Fibroblast of lung (primary cell): ENCODE results near the gene B3GLCT. TPM values are rescaled to one million over a fixed set of nuclear protein-coding genes. Genes with fewer than 3 reads are reported as not detected.
A peak's percentile ranks its signal among the peaks of the same experiment; 100 is the strongest.

Source experiments
- DNase-seq, 2 donors: peaks; one replicate each; pipeline versions ENCODE4 v3.0.0 to v3.0.0-alpha.2; 2010; ENCODE audit warnings: low read depth in 2 of 2
- H2AFZ ChIP-seq: 2 replicates; pipeline ENCODE4 v1.5.1; 2012; ENCODE audit warnings: low read length, control low read depth, inconsistent platforms
- H3K27ac ChIP-seq: 2 replicates; pipeline ENCODE4 v1.5.1; 2011; ENCODE audit warnings: low read length, control low read depth; ENCODE audit not compliant: insufficient read depth
- H3K27me3 ChIP-seq: 2 replicates; pipeline ENCODE4 v1.5.1; 2011; ENCODE audit warnings: mild to moderate bottlenecking, low read length; ENCODE audit not compliant: control insufficient read depth, insufficient read depth
- H3K36me3 ChIP-seq: 2 replicates; pipeline ENCODE4 v1.5.1; 2011; ENCODE audit warnings: low read length; ENCODE audit not compliant: control insufficient read depth, insufficient read depth
- H3K4me1 ChIP-seq: 2 replicates; pipeline ENCODE4 v1.5.1; 2011; ENCODE audit warnings: low read length; ENCODE audit not compliant: control insufficient read depth, insufficient read depth; ENCODE audit errors: extremely low read depth
- H3K4me2 ChIP-seq: 2 replicates; pipeline ENCODE4 v1.5.1; 2011; ENCODE audit warnings: low read length, control low read depth; ENCODE audit not compliant: insufficient read depth; ENCODE audit errors: extremely low read depth
- H3K4me3 ChIP-seq, 4 experiments: fragments of 200-600 bp in 1 of 4; sonication (generic) in 1 of 4; replicated peaks in 1 of 4; 2 replicates each; pipeline ENCODE4 v1.5.1; 2011 to 2016; ENCODE audit warnings: low read length in 4 of 4, low read depth in 3 of 4, mild to moderate bottlenecking in 3 of 4, control low read depth in 2 of 4, inconsistent platforms in 1 of 4, mixed read lengths in 1 of 4; ENCODE audit not compliant: insufficient read depth in 1 of 4; ENCODE audit errors: control extremely low read depth in 1 of 4
- H3K79me2 ChIP-seq: 2 replicates; pipeline ENCODE4 v1.5.1; 2012; ENCODE audit warnings: mild to moderate bottlenecking, low read length, inconsistent platforms; ENCODE audit not compliant: control insufficient read depth, insufficient read depth
- H3K9ac ChIP-seq: 2 replicates; pipeline ENCODE4 v1.5.1; 2011; ENCODE audit warnings: mild to moderate bottlenecking, low read length, control low read depth; ENCODE audit not compliant: insufficient read depth
- H3K9me3 ChIP-seq: 2 replicates; pipeline ENCODE4 v1.5.1; 2012; ENCODE audit warnings: low read depth, low read length; ENCODE audit not compliant: control insufficient read depth, insufficient read depth
- H4K20me1 ChIP-seq: 2 replicates; pipeline ENCODE4 v1.5.1; 2011; ENCODE audit warnings: low read length; ENCODE audit not compliant: control insufficient read depth, insufficient read depth; ENCODE audit errors: extremely low read depth
- EZH2 ChIP-seq: IDR thresholded peaks from 2 replicates; pipeline ENCODE4 v1.5.1; 2012; ENCODE audit warnings: low read length, control low read depth, mild to moderate bottlenecking; ENCODE audit errors: missing control alignments
- polyA plus RNA-seq, 2 donors: library from polyadenylated mRNA; depleted of rRNA in 1 of 2; stranded (reverse) in 1 of 2; unstranded in 1 of 2; fragments of >200 nt; gene quantifications; 2 replicates each; pipeline ENCODE4 v1.2.1, GENCODE V29; 2011 to 2012; ENCODE audit warnings: missing spikeins in 1 of 2
- total RNA-seq: library from RNA; depleted of rRNA; stranded (reverse); fragments of >200 nt; gene quantifications from 2 replicates; pipeline ENCODE4 v1.2.1, GENCODE V29; 2014
- TF ChIP-seq, protein P1 (sequence below), 2 donors: IDR thresholded peaks in 1 of 2; conservative IDR thresholded peaks in 1 of 2; 1 replicate in 1 of 2; 2 replicates in 1 of 2; pipeline ENCODE4 v1.5.1; 2011 to 2012; ENCODE audit warnings: low read length in 2 of 2, control low read depth in 1 of 2, inconsistent platforms in 1 of 2, low read depth in 1 of 2, mild to moderate bottlenecking in 1 of 2

The B3GLCT gene
- total and polyA plus RNA-seq, 2 donors (not counting 1 experiment from before 2014, with no cell fraction given): 4.4 to 7.8 TPM

DNA sequence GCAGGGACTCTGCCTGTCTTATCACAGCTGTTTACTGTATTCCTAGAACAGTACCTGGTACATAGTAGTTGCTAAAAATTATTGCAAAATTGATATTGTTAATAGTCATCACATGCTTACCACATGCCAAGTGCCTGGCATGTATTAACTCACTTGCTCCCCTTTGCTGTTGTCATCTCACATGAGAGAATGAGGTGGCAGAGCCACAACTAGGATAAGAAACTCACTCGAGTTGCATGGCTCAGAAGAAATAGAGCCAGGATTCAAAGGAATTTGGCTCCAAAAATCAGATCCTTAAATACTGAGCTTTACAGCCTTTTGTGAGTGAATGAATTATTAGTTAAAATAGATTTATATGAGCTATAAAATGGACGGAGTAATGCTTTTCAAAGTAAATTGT is 42.6 kb downstream of the B3GLCT start:
- H3K27me3 ChIP-seq: no peaks in the 10 kb centered on the region
- no peaks in the 10 kb centered on the region for H3K79me2 ChIP-seq
- no peak overlapping the region for H2AFZ ChIP-seq
- no peak overlapping the region for H3K27ac ChIP-seq
- H3K9ac ChIP-seq: no peak overlapping the region
- H3K9me3 ChIP-seq: no peaks in the 10 kb centered on the region
- H3K4me2 ChIP-seq: no peak overlapping the region
- no peak overlapping the region for H3K4me3 ChIP-seq
- H4K20me1 ChIP-seq: no peaks in the 10 kb centered on the region
- TF ChIP-seq, protein P1, sequence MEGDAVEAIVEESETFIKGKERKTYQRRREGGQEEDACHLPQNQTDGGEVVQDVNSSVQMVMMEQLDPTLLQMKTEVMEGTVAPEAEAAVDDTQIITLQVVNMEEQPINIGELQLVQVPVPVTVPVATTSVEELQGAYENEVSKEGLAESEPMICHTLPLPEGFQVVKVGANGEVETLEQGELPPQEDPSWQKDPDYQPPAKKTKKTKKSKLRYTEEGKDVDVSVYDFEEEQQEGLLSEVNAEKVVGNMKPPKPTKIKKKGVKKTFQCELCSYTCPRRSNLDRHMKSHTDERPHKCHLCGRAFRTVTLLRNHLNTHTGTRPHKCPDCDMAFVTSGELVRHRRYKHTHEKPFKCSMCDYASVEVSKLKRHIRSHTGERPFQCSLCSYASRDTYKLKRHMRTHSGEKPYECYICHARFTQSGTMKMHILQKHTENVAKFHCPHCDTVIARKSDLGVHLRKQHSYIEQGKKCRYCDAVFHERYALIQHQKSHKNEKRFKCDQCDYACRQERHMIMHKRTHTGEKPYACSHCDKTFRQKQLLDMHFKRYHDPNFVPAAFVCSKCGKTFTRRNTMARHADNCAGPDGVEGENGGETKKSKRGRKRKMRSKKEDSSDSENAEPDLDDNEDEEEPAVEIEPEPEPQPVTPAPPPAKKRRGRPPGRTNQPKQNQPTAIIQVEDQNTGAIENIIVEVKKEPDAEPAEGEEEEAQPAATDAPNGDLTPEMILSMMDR (conservative IDR thresholded peaks at IDR 0.05 in 1 of 2, IDR thresholded peaks at IDR 0.05 in 1 of 2; ENCODE audit: low read depth in 1 of 2, low read length in 2 of 2): no peak
- no peak for TF ChIP-seq EZH2
- DNase-seq: no peak
- H3K36me3 ChIP-seq: no peaks in the 10 kb centered on the region
- no peaks in the 10 kb centered on the region for H3K4me1 ChIP-seq

DNA sequence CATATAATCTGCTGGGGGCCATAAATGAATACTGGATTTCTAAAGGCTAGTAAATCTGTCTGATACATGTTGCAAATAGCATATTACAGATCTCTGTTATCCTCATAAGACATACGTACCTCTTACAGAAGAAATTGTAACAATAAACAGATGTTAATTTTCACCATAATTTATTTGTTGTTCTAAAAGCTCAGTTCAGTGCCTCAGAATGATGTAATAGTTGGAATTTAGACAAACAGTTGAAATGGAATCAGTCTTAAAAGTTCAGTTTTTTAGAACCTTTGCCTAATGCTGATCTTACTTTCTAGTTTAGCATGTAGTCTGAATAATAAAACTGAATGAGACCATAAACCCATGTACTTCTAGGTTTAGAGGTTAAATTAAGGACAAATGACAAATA is 43.1 kb downstream of the B3GLCT start:
- no peak overlapping the region for H3K4me2 ChIP-seq
- no peaks in the 10 kb centered on the region for H4K20me1 ChIP-seq
- no peak overlapping the region for H3K4me3 ChIP-seq
- no peaks in the 10 kb centered on the region for H3K4me1 ChIP-seq
- no peaks in the 10 kb centered on the region for H3K9me3 ChIP-seq
- no peak overlapping the region for H2AFZ ChIP-seq
- H3K79me2 ChIP-seq: no peaks in the 10 kb centered on the region
- no peak overlapping the region for H3K9ac ChIP-seq
- H3K36me3 ChIP-seq: no peaks in the 10 kb centered on the region
- no peaks in the 10 kb centered on the region for H3K27me3 ChIP-seq
- DNase-seq: peak in 1 of 2 donors; percentile 66
- no peak overlapping the region for H3K27ac ChIP-seq
- TF ChIP-seq EZH2: no peak
- TF ChIP-seq, protein P1 (conservative IDR thresholded peaks at IDR 0.05 in 1 of 2, IDR thresholded peaks at IDR 0.05 in 1 of 2; ENCODE audit: low read depth in 1 of 2, low read length in 2 of 2): no peak

DNA sequence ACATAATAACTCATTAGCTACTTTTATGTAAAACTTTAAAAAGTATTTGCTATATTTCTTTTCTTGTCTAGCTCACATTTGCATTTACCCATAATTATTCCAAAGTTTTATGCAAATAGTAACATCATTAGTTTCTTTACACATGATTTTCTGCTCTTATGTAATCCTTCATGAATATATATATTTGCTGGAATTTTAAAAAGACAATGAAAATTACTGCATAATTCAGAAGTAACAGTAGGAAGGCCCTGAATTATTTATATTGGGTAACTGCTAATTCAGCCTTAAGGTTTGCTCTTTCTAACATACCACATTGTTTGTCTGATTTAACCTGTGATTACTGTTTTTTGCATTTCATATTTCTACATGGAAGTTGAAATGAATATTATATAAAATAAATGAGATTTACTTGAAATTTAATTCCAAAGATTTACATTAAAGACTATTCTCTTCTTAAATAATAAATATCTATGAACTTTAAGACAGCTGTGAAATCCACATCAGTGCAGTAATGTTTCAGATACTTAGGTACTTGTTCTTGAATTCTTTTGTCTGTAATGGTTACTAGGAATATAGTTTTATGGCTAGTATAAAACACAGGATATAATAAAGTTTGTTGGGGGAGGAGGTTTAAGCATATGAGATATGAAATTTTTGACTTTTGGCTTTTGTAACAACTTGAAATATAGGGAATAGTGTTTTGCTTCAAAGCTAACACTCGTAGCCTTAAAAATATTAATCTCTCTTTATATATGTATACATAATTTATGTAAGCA is 46.0 kb downstream of the B3GLCT start:
- H3K9ac ChIP-seq: no peak overlapping the region
- H3K4me1 ChIP-seq: no peaks in the 10 kb centered on the region
- H3K4me2 ChIP-seq: no peak overlapping the region
- H2AFZ ChIP-seq: no peak overlapping the region
- H3K79me2 ChIP-seq: no peaks in the 10 kb centered on the region
- no peaks in the 10 kb centered on the region for H3K36me3 ChIP-seq
- no peaks in the 10 kb centered on the region for H4K20me1 ChIP-seq
- DNase-seq: no peak
- H3K9me3 ChIP-seq: no peaks in the 10 kb centered on the region
- H3K27ac ChIP-seq: no peak overlapping the region
- no peak overlapping the region for H3K4me3 ChIP-seq
- no peaks in the 10 kb centered on the region for H3K27me3 ChIP-seq
- TF ChIP-seq, protein P1 (conservative IDR thresholded peaks at IDR 0.05 in 1 of 2, IDR thresholded peaks at IDR 0.05 in 1 of 2; ENCODE audit: low read depth in 1 of 2, low read length in 2 of 2): no peak
- TF ChIP-seq EZH2: no peak
